ENCODE measurements around the gene FAM169A.
"Not testable (repeated sequence)": the region's sequence is repeated elsewhere in the genome, so short reads cannot be mapped to it uniquely, and the experiment has no call there.

FAM169A gene

GRCh38 chr5:74892921-74893320 is 26.7 kb upstream of the FAM169A start:
- no peak overlapping the region for H3K4me2 ChIP-seq
- no peak overlapping the region for H3K27ac ChIP-seq
- H4K20me1 ChIP-seq, result no peaks in the 10 kb centered on the region
- H3K9me3 ChIP-seq, result no peaks in the 10 kb centered on the region
- H3K9ac ChIP-seq, result no peak overlapping the region
- H3K4me1 ChIP-seq, result no peaks in the 10 kb centered on the region
- H3K36me3 ChIP-seq, result no peaks in the 10 kb centered on the region
- TF ChIP-seq Cebpa-rat (IDR thresholded peaks at IDR 0.05), result no peak
- H3K27me3 ChIP-seq, result no peaks in the 10 kb centered on the region
- no peak overlapping the region for H3K4me3 ChIP-seq

DNA sequence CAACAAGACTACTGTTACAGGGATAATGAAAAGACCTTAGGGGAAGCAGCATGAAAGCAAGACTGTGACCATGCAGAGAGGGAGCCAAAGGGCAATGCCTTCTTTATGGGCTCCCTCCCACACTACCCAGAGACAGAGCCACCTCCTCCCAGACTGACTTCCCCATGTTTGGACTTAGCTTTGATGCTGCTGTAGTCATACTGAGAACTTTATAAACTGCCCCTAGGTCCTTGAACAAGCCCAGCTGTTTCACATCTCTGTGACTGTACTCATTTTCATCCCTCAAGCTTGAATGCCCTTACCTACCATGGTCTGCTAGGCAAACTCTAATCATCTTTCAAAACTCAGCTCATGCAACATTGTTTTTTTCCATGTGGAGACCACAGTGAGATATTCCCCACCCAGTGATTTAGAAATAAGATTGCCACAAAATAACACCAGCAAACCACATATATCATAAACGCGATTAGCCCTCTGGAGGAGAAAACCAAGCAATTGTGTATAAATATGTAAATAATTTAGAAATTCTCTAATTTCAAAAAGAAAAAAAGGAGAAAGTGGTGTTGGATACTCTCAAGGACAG is 23.4 kb upstream of the FAM169A start:
- no peak for TF ChIP-seq Cebpa-rat (IDR thresholded peaks at IDR 0.05)
- H3K4me3 ChIP-seq, result no peak overlapping the region
- H3K27ac ChIP-seq, result no peak overlapping the region
- H3K27me3 ChIP-seq, result no peaks in the 10 kb centered on the region
- no peak overlapping the region for H3K4me2 ChIP-seq
- H4K20me1 ChIP-seq, result no peaks in the 10 kb centered on the region
- H3K36me3 ChIP-seq, result no peaks in the 10 kb centered on the region
- H3K9me3 ChIP-seq, result no peaks in the 10 kb centered on the region
- H3K4me1 ChIP-seq, result no peaks in the 10 kb centered on the region
- no peak overlapping the region for H3K9ac ChIP-seq

GRCh38 chr5:74888117-74888516 is 21.9 kb upstream of the FAM169A start:
- no peaks in the 10 kb centered on the region for H4K20me1 ChIP-seq
- no peaks in the 10 kb centered on the region for H3K4me1 ChIP-seq
- H3K9ac ChIP-seq, result no peak overlapping the region
- no peaks in the 10 kb centered on the region for H3K9me3 ChIP-seq
- H3K36me3 ChIP-seq, result no peaks in the 10 kb centered on the region
- no peak overlapping the region for H3K4me2 ChIP-seq
- no peaks in the 10 kb centered on the region for H3K27me3 ChIP-seq
- no peak for TF ChIP-seq Cebpa-rat (IDR thresholded peaks at IDR 0.05)
- H3K4me3 ChIP-seq, result no peak overlapping the region
- no peak overlapping the region for H3K27ac ChIP-seq

DNA sequence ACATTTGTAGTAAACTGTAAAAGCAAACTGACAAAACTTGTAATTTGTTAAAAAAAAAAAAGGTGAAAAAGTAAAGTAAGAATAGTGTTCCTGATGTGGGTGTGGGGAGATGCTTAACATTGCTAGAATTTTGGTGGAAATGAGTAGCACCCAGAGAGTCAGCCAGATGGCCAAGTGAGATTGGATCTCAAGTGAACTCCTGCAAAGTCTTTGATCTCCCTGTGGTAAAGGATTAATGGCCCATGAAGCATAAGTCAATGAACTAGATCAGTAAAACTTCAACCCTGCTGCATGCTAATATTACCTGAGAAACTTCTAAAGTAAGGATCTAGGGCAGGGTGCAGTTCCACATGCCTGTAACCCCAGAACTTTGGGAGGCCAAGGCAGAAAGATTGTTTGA is 19.0 kb upstream of the FAM169A start:
- Histone ChIP-seq H3K4me1 (no peaks in the 10 kb centered on the region), H3K9me3 (no peaks in the 10 kb centered on the region), H3K36me3 (no peaks in the 10 kb centered on the region), H3K4me2 (no peak overlapping the region), H3K27me3 (no peaks in the 10 kb centered on the region), H4K20me1 (no peaks in the 10 kb centered on the region), H3K27ac (no peak overlapping the region), H3K4me3 (no peak overlapping the region), H3K9ac (no peak overlapping the region)
- no peak for TF ChIP-seq Cebpa-rat (IDR thresholded peaks at IDR 0.05)

DNA sequence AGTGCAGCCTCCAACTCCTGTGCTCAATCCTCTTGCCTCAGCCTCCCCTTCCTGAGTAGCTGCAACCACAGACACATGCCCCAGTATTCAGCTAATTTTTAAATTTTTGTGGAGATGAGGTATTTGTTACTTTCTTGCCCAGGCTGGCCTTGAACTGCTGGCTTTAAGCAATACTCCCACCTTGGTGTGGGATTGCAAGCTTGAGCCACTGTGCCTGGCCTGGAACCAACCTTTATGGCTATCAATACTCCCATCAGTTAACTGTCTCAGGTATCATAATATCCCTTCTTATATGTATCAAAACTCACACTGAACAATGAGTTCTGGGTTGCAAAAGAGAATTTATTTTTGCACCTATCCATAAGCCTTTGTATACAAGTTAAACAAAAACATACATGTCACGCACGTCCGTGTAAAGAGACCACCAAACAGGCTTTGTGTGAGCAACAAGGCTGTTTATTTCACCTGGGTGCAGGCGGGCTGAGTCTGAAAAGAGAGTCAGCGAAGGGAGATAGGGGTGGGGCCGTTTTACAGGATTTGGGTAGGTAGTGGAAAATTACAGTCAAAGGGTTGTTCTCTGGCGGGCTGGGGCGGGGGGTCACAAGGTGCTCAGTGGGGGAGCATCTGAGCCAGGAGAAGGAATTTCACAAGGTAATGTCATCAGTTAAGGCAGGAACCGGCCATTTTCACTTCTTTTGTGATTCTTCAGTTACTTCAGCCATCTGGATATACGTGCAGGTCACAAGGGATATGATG is 16.4 kb upstream of the FAM169A start:
- H4K20me1 ChIP-seq, H3K4me2 ChIP-seq, H3K36me3 ChIP-seq, H3K9ac ChIP-seq, H3K9me3 ChIP-seq, H3K27ac ChIP-seq, H3K27me3 ChIP-seq, H3K4me3 ChIP-seq, H3K4me1 ChIP-seq: not testable (repeated sequence)

- Histone ChIP-seq H3K9ac (no peak overlapping the region), H3K9me3 (peaks cover 8% of the 10 kb centered on the region), H3K4me2 (no peak overlapping the region), H3K27me3 (no peaks in the 10 kb centered on the region), H4K20me1 (no peaks in the 10 kb centered on the region), H3K27ac (no peak overlapping the region), H3K4me1 (no peaks in the 10 kb centered on the region), H3K36me3 (no peaks in the 10 kb centered on the region), H3K4me3 (no peak overlapping the region)
- no peak for TF ChIP-seq Cebpa-rat (IDR thresholded peaks at IDR 0.05)
Measured at GRCh38 chr5:74877624-74878304, 11.6 kb upstream of the FAM169A start.

DNA sequence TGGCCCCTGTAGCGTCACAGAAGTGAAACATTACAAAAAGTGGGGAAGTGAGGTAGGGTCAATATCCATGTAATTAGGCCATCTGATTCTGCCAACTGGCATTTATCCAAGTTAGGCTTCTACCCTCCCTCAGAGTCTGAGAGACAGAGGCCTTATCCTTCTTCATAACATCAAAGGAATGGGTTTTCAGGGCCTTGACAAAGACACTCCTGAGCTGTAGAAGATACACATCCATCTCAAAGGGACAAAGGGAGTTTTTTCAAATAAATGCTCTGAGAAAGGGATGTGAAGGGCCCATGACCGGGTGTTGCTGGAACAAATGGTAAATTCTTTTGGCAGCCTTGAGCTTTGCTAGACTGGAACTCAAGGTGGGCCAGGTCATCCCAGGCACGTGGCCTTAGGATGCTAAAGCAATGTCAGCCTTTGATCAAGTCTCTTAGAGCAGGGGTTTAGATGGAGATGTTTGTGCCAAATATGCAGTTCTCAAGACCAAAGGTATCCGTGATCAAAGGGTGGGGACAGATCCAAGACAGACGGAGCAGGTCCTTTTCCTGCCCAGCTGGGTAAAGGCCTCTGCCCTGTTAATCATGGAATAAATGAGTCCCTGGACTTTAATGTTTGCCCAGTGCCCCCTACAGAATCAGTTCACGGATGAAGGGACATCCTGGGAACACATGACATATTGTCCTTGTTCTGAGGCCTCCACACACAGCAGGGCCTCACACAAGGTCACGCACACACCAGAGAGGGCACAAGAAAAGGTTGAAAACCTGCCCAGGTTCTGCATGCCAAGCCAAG is 10.0 kb upstream of the FAM169A start:
- Histone ChIP-seq H4K20me1 (no peaks in the 10 kb centered on the region), H3K4me1 (no peaks in the 10 kb centered on the region), H3K9me3 (peaks cover 8% of the 10 kb centered on the region), H3K27ac (no peak overlapping the region), H3K27me3 (no peaks in the 10 kb centered on the region), H3K36me3 (no peaks in the 10 kb centered on the region), H3K4me3 (no peak overlapping the region), H3K4me2 (no peak overlapping the region), H3K9ac (no peak overlapping the region)
- TF ChIP-seq Cebpa-rat (IDR thresholded peaks at IDR 0.05), result no peak

- Histone ChIP-seq H3K4me3 (no peak overlapping the region), H4K20me1 (no peaks in the 10 kb centered on the region), H3K9ac (no peak overlapping the region), H3K4me1 (no peaks in the 10 kb centered on the region), H3K27ac (no peak overlapping the region), H3K4me2 (no peak overlapping the region), H3K36me3 (no peaks in the 10 kb centered on the region), H3K9me3 (peaks cover 8% of the 10 kb centered on the region), H3K27me3 (no peaks in the 10 kb centered on the region)
- no peak for TF ChIP-seq Cebpa-rat (IDR thresholded peaks at IDR 0.05)
Measured at GRCh38 chr5:74873525-74874249, 7.5 kb upstream of the FAM169A start.

- Histone ChIP-seq H3K9me3 (peaks cover 8% of the 10 kb centered on the region), H3K4me2 (no peak overlapping the region), H3K4me1 (peaks cover 7% of the 10 kb centered on the region), H3K4me3 (no peak overlapping the region), H3K27me3 (peaks cover 21% of the 10 kb centered on the region), H4K20me1 (no peaks in the 10 kb centered on the region), H3K9ac (no peak overlapping the region), H3K36me3 (no peaks in the 10 kb centered on the region), H3K27ac (no peak overlapping the region)
- TF ChIP-seq Cebpa-rat (IDR thresholded peaks at IDR 0.05), result no peak
Measured at GRCh38 chr5:74870299-74871067, 4.3 kb upstream of the FAM169A start.

- not testable (repeated sequence) for H3K4me2 ChIP-seq, H4K20me1 ChIP-seq, H3K36me3 ChIP-seq, H3K27ac ChIP-seq, H3K9ac ChIP-seq, H3K4me3 ChIP-seq, H3K9me3 ChIP-seq
- peaks cover 15% of the 10 kb centered on the region for H3K4me1 ChIP-seq
- peaks cover 30% of the 10 kb centered on the region for H3K27me3 ChIP-seq
Measured at GRCh38 chr5:74869414-74869813, 3.2 kb upstream of the FAM169A start.
